CD4-positive, alpha-beta T cell treated with Interleukin-4 for 1 hour (primary cell): ENCODE measurements around the gene KDM5B.

Source experiments
- DNase-seq, 2 donors: peaks; one replicate each; pipeline ENCODE4 v3.0.0-alpha.2; 2020 to 2022

KDM5B gene

DNA sequence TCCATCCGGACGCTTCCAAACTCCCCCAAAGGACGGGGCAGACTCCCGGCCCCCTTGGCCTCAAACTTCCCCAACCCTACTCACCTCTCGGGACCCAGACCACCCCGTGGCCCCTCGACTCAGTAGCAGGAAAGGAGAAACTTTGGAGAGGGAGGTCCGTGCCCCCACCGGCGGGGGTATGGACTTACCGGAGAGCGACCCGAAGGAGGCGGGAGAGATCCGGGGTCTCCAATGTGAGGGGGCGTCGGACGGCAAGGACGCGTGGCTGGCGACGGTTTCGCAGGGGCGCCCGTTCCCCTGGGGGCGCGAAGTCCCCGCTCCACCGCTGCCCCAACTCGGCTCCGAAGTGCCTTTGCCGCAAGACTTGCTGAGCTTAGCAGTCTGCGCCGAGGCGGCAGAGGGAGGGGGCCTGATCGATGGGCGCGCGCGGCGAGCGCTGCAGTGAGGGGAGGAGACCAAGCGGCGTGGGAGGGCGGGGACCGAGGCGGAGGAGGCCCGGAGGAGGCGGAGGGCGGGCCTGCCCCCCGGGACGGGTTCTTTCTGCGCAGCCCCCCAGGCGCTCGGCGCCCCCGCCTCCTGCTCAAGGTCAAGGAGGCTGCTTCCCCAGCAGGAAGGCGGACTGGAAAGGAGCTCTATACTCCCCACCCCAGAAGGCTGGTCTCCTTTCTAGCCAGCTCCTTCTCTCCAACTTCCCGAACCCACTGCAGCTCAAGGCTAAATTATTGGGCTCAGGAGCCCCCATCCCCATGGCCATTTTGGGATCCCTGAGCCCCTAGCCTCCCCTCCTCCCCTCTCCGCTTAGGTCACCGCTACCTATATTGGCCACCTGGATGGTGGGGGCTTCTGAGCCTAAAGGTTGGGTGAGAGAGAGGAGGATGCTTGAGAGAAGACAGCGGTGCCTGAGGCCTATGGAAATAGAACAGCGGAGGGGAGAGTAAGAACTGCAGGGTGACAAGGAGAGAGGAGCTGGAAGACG is 97.9 kb downstream of the KDM5B start, which contains the start of gene SYT2:
TSS of gene SYT2 (minus strand) at position 385 of the 976 bp plus-strand sequence. CDS start 104,682 bp downstream, outside the sequence.
- DNase-seq, result no peak

DNA sequence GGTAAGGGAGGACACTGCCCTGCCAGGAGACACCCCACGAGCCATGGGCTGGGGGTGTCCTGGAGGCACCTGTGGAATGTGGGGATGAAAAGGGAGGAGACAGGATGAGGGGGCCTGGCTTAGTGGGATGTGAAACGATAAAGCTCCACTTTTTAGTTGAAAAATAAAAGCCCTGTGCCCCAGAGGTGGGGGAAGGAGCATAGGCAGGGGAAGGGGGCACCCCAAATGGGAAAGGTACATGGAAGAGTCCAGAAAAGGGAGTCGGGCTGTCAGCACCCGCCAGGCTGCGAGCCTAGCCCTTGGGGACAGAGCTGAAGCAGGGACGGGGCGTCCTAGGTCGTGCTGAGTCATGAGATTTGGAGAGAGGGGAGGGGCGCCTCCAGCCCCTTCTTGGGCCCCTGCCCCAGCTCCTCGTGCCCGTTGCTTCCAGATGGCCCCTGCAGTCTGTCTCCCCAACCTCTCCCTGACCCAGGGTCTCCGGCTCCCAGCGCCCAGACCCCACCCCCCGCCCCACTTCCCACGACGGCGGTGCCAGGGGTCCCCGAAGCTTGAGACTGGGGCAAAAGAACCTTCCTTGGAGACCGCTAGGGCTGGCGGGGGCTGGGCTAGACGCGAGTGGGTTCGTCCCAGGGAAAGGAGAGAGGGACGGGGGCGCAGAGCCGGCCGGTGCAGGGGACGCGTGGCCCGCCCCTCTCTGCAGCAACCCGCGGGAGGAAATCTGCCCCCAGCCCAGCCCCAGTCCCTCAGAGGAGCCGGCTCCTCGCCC is 98.8 kb downstream of the KDM5B start:
- DNase-seq, result no peak

DNA sequence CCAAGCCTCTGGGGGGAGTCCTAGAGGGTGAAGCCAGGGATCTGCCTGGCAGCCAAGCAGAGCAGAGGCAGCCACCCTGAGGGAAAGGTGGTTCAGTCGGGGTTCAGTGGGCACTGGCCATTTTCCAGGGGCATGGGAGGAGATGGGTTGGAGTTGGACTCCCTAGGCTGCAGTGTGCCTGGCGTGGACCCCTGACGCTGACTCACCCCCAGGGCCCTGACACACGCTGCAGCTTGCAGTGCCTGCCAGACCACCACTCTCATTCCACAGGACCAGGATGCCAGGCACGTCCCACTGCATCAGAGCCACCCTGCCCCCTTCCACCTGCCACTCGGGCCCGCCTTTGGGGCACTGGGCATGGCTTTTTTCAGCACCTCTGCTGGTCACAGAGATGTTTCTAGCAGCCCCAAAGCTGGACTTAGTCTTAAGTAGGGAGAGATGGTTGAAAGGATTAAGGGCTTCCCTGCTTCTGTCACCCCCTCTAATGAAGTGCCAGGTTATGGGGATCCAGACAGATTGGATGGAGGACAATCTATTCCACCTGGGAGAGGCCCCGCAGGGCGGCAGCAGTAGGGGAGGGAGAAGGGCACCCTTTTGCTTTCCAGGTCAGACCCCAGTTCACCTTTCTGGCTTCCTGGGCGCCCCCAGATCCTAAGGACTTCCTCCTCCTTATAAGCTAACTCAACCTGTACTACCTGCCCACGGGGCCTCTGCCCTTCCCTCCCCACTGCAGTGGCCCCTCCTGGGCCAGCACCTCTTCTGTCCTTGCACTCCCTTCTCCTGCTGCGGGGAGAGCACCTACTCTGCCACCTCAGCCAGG is 99.6 kb downstream of the KDM5B start:
- DNase-seq, result no peak

DNA sequence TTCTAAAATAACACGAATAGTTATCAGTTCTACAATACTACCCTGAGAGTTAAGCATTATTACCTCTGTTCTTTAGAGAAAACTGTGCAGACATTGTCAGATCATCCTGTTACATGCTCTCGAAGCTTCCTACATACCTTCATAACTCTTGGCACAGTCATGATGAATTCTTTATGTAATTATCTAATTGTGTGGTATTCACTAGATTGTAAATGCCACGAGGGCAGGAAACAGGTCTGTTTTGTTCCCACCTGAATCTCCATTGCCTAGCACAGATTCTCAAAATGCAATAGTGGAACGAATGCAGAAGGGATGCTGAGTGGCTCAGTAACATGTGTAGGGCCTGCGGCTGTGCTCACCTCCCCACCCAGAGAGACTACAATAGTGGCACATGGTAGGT is 101.4 kb downstream of the KDM5B start:
- no peak for DNase-seq

DNA sequence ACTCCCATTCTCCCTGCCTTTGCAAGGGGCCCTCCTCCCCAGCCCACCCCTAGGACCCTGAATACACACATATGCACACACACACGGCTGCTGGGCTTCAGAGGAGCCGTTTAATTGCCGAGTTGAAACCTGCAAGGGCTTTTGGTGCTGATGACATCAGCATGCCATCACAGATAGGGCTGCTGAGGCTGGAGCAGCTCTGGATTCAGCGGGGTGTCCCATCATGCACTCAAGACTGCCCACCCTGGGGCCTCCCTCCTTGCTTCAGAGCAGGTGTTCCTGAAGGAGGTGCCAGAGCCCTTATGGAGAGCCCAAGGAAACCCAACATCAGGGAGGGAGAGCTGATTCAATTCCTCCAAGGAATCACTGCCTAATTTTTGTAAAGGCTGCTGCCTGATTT is 103.6 kb downstream of the KDM5B start:
- no peak for DNase-seq

DNA sequence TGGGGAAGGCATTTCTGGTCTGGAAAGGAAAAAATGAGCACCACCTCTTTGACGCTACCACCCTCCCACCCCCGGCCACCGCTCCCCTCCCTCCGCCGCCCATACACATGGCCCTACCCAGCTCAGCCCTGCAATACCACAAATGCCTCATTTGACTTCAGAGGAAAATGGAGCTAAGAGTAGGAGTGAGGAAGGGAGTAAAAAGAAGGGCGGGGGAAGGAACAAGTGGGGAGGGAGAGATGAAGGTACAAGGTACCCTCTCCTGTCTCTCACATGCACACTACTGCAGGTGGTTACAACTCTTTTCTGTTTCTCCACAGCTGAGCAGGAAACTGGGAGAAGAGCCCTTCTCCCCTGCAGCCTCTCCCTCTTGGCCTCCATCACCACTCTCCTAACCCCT is 105.0 kb downstream of the KDM5B start:
- no peak for DNase-seq

DNA sequence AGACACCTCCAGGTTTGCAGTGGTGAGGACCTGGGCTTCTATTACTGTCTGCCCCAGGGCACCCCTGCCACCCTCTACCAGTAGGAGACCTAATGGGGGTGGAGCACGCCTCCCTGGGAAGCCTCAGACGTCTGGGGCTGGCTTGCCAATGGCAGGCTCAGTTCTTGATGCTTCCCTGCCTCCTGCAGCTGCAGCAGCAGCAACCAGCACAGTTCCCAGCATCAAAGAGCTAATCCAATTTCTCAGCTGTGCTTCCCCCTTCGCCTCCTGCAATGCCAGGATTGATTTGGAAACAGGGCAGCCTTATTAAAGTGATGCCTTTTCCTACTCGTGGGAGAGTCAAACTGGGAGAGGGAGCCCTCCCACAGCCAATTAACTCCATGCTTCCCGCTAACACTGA is 106.1 kb downstream of the KDM5B start:
- DNase-seq, result no peak

DNA sequence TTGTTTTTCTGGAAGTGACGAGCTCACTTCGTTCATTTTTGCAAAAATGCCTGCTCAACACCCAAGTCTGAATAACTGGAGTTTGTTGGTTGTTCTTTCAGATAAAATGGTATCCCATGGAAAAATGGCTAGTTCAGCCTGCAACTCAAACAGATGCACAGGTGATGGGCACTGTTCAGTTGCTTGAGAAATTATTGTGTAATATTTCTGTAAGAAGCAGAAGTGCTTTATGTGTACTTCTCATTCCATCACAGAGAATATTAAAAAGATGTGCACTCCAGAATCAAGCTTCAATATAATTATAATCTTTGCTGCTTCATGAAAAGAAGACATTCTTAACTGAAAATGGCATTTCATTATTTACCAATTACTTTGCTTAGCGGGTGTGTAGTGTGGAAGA is 107.0 kb downstream of the KDM5B start:
- DNase-seq, result no peak

DNA sequence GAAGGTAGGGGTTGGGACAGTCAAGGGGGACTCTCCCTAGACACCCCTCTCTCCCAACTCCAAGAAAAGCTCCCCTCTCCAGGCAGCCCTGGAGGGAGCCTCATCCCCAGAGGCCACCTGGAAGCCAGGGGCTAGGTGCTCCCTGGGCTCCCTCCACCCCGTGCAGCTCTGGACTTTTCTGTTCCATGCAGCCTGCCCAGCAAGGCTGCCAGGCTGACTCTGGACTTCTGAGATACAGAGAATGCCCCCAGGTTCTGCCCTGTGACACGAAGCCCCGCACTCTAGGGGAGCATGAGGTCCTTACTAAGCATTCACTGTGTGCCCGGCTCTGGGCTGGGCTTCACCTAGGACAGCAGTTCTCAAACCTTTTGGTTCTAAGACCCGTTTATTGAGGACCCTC is 108.2 kb downstream of the KDM5B start:
- no peak for DNase-seq

DNA sequence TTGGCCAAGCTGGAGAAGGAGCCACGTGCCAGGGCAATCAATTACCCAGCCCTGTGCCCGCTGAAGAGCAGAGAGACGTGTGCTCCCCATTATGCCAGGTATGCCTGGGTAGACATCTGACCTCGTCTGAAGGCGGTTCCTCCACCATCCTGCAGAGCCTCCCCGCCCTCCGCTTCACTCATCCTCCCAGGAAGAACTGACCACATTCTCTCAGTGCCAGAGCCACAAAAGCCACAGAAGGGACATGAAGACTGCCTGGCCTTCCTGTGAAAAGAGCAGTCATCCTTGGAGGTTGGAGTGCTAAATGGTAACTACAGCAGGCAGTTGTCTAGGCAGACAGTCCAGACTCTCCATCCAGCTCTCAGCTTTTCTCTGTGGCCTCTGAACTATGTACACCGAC is 109.9 kb downstream of the KDM5B start:
- DNase-seq, result no peak

DNA sequence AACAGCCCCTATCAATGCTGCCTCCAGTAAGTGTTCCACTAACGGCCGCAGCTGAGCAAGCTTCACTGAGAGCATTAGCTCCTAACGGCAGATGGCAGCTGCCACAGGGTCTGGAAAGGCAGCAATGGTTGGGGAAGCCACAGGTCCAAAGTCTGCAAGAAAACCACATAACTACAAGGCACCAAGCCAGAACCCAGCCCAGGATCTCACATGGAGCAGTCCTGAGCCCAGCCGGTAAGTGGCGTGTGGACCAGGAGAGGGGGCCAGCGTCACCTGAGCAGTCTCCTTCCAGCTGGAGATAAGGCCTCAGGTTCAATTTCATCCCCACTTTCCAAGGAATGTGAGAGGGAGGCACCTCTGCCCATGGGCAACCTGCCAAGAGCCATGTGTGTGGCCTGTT is 111.2 kb downstream of the KDM5B start:
- no peak for DNase-seq

DNA sequence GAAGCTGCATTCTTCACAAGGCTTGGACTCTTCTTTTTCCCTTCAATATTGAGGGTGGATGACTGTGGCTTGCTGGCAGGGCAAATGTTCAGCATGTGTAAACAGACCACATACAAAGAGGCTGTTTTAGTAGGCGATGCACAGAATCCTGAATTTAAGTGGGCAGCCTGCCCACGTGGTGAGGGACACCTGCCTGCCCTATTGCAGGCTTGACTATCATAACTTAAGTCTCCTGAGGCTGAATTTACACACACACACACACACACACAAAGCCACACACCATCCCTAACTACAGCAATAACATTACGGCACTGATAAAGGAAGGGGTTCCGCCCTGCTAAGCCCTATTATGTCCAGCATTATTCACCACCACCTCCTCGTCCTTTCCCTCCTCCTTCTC is 113.9 kb downstream of the KDM5B start:
- no peak for DNase-seq

DNA sequence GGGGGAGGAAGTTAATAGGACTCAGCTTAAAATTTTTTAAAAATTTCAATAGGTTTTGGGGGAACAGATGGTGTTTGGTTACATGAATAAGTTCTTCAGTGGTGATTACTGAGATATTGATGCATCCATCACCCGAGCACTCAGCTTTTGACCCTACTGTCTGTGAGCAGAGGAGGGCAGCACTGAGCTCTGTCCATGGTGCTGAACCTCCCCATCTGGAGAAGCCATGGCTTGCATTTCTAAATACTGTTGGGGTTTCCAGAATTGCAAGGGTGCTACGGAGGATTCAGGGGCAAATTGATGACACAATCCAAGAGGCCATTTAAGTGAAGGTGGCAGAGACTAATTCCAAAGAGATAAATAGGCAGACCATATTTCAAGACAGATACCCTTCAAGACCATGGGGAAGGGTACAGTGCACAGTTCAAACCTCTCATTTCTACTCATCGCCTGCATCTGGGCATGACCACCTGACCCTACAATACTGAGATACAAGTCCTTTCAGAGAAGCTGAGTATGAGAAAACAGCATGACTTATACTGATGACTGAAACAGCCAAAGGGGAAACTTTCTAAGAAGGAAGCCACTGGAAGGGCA is 115.2 kb downstream of the KDM5B start:
- DNase-seq, result peak; percentile 42 to 49

DNA sequence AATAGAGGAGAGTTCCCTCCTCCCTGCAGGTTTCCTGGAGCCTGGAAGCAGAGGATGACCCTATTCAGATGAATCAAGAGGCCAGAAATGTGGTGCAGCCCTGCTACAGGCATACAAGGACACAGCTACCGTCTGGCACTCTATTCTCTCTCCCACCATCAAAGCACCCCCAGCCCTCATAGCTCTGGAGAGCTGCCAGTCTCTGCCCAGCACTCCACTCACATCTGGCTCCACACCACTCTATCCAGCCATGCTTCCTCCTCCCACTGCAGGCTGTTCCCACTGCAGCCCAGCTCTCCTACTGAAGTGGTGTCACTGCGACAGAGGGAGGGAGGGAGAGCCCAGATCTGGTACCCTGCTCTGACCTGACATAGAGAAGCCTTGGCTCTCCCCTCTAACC is 116.4 kb downstream of the KDM5B start:
- DNase-seq, result no peak

DNA sequence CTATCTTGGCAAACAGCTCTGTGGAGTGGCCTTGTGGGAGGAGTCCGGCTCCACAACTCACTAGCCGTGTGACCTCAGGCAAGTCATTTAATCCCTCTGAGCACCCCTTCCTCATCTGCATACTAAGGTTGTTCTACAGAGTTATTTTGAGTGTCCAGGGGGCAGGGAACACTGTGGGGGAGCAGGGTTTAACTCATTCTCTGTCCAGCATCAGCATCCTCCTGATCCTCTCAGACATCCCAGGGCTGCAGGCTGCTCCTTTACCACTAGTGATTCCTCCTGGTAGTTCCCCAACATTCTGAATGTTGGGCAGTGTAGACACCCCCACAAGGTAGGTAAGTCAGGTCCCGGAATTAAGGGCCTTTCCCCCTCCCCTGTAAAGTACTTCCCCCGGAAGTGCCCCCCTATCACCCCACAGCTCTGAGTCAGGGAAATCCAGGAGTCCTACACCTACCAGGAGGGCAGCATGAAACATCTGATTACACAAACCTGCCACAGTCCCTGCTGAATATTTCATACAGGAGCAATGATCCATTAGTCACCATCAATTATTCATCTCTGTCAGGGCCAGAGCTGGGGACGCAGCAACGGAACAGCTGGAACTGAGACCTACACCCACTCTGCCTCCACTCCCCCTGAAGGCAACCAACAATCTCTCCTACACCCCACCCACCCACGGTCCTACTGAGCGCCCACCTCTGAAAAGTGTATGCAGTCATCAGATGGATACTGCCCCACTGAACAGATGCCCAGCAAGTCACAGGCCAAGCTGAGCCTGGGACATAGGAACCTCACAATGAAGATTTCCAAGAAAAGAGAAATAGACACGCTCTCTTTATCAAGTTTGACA is 118.5 kb downstream of the KDM5B start:
- no peak for DNase-seq

DNA sequence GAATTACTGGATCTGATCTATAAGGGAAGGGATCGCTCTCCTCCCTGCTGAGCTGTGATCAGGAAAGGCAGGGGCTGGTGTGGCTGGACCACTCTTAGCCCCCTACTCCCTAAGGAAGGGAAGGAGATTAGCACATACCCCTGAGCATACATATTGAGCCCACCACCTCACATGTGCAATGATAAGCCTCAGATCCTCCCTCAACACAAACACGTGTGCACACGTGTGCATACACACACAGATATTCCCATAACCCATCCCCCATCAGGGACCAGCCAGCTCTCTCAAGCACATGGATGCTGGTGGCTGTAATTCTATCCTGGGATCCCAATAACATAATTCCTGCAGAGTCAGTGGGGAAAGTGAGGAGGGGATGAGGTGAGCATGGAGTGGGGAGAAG is 119.1 kb downstream of the KDM5B start:
- no peak for DNase-seq

DNA sequence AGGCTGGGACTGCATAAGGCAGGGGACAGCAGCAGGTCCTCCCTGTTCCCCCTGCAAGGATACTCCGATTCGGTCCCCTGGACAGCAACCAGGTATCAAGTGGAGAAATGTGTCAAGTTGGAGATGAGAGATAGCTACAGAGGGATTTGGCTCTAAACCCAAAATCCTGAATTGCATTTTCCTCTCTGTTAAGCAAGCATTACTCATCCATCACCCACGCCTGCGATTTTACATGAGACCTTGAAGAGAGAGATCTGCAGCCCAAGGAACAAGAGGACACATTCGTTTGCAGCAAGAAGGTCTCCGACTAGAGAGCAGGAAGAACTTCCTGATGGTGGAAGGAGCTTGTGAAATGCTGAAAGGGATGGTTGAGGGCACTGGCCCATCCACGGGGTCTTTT is 119.8 kb downstream of the KDM5B start:
- DNase-seq, result no peak

DNA sequence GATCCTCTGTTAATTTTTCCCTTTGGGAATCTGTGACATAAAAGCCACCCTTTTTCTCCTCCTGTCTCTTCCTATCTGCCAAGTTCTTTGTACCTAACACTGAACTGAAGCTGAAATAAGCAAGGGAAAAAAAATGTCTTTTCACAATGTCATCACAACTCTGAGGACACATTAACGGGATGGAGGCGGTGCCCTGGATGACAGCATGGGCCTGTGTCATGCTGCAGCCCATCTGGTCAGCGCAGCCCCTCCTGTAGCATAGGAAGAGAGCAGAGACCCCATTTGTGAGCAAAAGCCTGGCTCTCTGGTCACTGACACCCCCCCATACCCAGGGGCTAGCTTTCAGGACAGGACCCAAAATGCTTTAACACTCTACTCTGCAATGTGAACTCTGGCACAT is 120.4 kb downstream of the KDM5B start:
- DNase-seq, result no peak

DNA sequence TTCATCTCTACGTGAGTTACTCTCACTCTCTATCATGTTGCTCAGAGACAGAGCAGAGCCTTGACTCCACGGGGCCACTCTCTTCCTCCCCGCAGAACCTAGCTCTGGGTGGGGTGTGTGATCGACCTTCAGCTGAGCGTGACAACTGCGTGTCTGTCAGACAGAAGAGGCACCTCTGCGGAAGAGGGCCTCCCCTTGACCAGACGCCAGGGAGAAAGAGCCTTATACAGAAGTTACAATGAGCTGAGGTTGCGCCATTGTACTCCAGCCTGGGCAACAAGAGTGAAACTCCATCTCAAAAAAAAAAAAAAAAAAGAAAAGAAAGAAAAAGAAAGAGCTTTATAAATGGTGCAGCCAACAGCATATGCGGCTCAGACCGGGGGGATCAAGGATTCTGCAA is 120.9 kb downstream of the KDM5B start:
- DNase-seq, result no peak

DNA sequence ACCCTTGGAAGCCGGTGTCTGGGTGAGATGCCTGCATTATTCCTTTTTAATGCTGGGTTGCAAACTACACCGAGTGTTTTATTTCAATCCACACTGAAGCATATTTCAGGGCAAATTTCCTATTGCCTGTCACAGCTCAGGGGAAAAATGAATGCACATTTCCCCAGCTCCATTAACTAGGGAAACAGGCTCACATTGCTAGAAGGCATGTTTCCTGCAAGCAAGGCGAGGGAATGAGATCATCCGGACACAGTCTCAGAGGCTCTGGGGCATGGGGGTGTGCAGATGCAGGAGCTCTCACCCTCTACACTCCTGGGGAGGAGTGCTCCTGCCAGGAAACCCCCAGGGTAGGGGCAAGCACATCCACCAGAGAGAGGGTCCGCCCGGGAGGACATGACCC is 122.6 kb downstream of the KDM5B start:
- DNase-seq, result no peak

DNA sequence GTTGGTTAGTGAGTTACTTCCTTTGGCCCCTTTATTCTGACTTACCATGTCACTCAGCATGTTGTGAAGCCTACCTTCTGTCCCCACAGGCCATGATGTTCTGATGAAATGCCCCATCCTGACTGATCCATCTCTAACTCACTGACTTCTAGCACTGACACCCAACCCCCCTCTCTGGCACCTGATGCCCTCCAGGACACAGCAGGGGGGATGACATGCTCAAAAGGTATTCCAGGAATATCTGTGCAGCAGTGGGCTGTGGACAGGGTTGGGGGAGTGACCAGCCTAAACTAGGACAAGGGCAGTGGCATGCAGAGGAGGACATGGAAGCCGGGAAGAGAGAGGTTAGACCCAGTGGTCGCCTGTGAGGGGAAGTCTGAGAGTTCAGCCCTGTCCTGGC is 123.5 kb downstream of the KDM5B start:
- no peak for DNase-seq

DNA sequence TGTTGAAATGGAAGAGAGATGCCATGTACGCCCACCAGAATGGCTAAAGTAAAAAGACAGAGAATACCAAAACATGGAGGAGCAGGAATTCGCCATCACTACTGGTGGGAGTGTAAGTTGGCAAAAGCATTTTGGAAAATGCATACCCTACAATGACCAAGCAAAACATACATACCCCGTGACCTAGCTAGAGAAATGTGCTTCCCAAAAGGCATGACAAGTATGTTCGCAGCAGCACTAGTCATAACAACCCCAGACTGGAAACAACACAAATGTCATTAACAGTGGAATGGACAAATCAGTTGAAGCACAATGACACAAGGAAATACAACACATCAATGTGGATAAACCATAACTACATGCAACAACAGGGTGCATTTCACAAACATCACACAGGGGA is 125.2 kb downstream of the KDM5B start:
- DNase-seq, result no peak
